Measurements from ENCODE around the gene PLEKHH1. TPM values are rescaled to one million over a fixed set of nuclear protein-coding genes. Genes with fewer than 3 reads are reported as not detected.

Gene PLEKHH1
- total and polyA plus RNA-seq, 11 donors: 2.4 to 9.2 (median 5.2) TPM

DNA sequence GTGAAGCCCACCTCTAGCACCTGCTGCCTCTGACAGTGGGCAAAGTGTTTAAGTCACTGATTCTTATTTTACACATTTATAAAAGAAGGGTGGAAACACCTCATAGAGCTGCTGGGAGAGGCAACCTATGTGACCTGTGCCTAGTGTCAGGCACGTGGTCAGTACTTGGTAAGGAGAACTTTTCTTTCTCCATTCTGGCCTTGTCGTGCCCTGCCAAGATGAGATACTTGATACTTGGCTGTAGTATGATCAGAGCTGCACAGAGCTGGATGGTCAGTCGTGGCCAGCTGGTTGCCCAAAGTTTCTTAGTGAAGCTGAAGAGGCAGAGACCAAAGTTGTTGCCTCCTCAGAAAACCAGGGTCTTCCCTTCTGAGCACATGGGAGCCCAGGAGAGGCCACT, 24.6 kb downstream of the PLEKHH1 start:
- ATAC-seq: no peak
- Histone ChIP-seq H3K4me1 (no peaks in the 10 kb centered on the region), H3K27me3 (no peaks in the 10 kb centered on the region), H3K36me3 (peaks cover 0 to 3% (median 0%) of the 10 kb centered on the region in 9 donors), H3K27ac (no peak overlapping the region), H3K4me3 (no peak overlapping the region), H3K9me3 (no peaks in the 10 kb centered on the region)
- WGBS, 4 donors: 72 to 88% (median 87%) methylated on average over 3 of the region's 3 CpGs
- no peak for DNase-seq
- TF ChIP-seq CTCF (IDR thresholded peaks at IDR 0.05): no peak
- no peak for TF ChIP-seq POLR2A (IDR thresholded peaks at IDR 0.05)
- intact Hi-C loops (cut with DNase I): no loop called here

- Histone ChIP-seq H3K4me3 (no peak overlapping the region), H3K36me3 (peaks cover 0 to 5% (median 0%) of the 10 kb centered on the region in 9 donors), H3K9me3 (no peaks in the 10 kb centered on the region), H3K4me1 (no peaks in the 10 kb centered on the region), H3K27ac (no peak overlapping the region), H3K27me3 (no peaks in the 10 kb centered on the region)
- no peak for TF ChIP-seq POLR2A (IDR thresholded peaks at IDR 0.05)
- TF ChIP-seq CTCF (IDR thresholded peaks at IDR 0.05): no peak
- no peak for DNase-seq
- WGBS, 4 donors: 51 to 70% (median 58%) methylated on average over 4 of the region's 4 CpGs
- intact Hi-C loops (cut with DNase I): no loop called here
- no peak for ATAC-seq
Measured at GRCh38 chr14:67559639-67560038, 26.5 kb downstream of the PLEKHH1 start.

- H3K27ac ChIP-seq: no peak overlapping the region
- 83 to 93% (median 90%) methylated on average over 12 to 14 of the region's 14 CpGs for WGBS, 4 donors
- intact Hi-C loops (cut with DNase I): no loop called here
- DNase-seq (no peak), ATAC-seq (no peak)
- no peaks in the 10 kb centered on the region for H3K9me3 ChIP-seq
- peaks cover 0 to 5% (median 0%) of the 10 kb centered on the region in 9 donors for H3K36me3 ChIP-seq
- no peak overlapping the region for H3K4me3 ChIP-seq
- no peaks in the 10 kb centered on the region for H3K4me1 ChIP-seq
- no peak for TF ChIP-seq POLR2A (IDR thresholded peaks at IDR 0.05)
- TF ChIP-seq CTCF (IDR thresholded peaks at IDR 0.05): no peak
- no peaks in the 10 kb centered on the region for H3K27me3 ChIP-seq
Measured at GRCh38 chr14:67562025-67562775, 29.1 kb downstream of the PLEKHH1 start.

- intact Hi-C loops (cut with DNase I): no loop called here
- WGBS, 4 donors: 94 to 98% (median 94%) methylated on average over 5 of the region's 5 CpGs; no CpG with 5 or more reads in 1 of the 4 donors
- Histone ChIP-seq H3K4me3 (no peak overlapping the region), H3K27ac (no peak overlapping the region), H3K36me3 (peaks cover 0 to 5% (median 0%) of the 10 kb centered on the region in 9 donors), H3K27me3 (no peaks in the 10 kb centered on the region), H3K4me1 (no peaks in the 10 kb centered on the region), H3K9me3 (no peaks in the 10 kb centered on the region)
- DNase-seq: no peak
- TF ChIP-seq CTCF (IDR thresholded peaks at IDR 0.05) (no peak), POLR2A (IDR thresholded peaks at IDR 0.05) (no peak)
- ATAC-seq: no peak
Measured at GRCh38 chr14:67562776-67563150, 29.7 kb downstream of the PLEKHH1 start.
